GM12874 (cell line): ENCODE measurements around the gene ARID1B.

Experiments
- CTCF ChIP-seq: IDR thresholded peaks from 2 replicates; pipeline ENCODE4 v1.5.1; 2011; ENCODE audit warnings: low read depth, mild to moderate bottlenecking, control low read depth, low read length, moderate library complexity; ENCODE audit not compliant: insufficient read depth

The ARID1B gene

GRCh38 chr6:156993713-156994112 lies 216.5 kb downstream of the ARID1B start:
- no peak for TF ChIP-seq CTCF

GRCh38 chr6:156994215-156995076 lies 217.3 kb downstream of the ARID1B start:
- TF ChIP-seq CTCF = no peak

GRCh38 chr6:156995502-156995901 lies 218.3 kb downstream of the ARID1B start:
- no peak for TF ChIP-seq CTCF

- no peak for TF ChIP-seq CTCF
These were observed 219.1 kb downstream of the ARID1B start for GRCh38 chr6:156996265-156996664.

- no peak for TF ChIP-seq CTCF
These were observed 221.7 kb downstream of the ARID1B start for GRCh38 chr6:156998794-156999330.

GRCh38 chr6:156999762-157000161 lies 222.6 kb downstream of the ARID1B start:
- no peak for TF ChIP-seq CTCF

GRCh38 chr6:157001716-157002115 lies 224.5 kb downstream of the ARID1B start:
- no peak for TF ChIP-seq CTCF
